NCI-H1092 (cell line): ENCODE measurements around the gene CWF19L1.
A peak's percentile ranks its signal among the peaks of the same experiment; 100 is the strongest.
"Not testable (repeated sequence)": the region's sequence is repeated elsewhere in the genome, so short reads cannot be mapped to it uniquely, and the experiment has no call there.

Experiments
- DNase-seq: peaks from one replicate; lab custom pipeline; 2025; lab: John Stamatoyannopoulos, UW

CWF19L1 gene

GRCh38 chr10:100267239-100268104, at the start of gene CWF19L1:
Gene CWF19L1 (minus strand): TSS chr10:100267638. CDS start chr10:100267593, 45 bp downstream.
- peak; percentile 44 for DNase-seq

DNA sequence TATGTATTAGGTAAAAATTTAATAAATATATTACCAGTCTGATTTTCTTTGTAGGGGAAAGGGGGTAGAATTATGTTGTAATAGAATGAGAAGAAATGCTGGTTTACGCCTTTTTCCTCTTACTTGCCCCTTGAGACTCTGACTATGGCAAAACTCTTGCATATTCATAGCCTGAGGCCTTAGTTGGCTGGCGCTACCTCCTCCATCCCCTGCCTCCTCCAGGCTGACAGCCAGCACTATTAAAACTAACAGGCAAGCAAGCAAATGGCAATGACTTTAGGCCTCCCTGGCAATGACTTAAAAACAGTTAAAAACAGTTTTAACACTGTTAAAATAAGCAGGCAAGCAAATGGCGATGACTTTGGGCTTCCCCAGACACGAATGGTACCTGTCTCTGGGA, 48.2 kb upstream of the CWF19L1 start:
- no peak for DNase-seq

DNA sequence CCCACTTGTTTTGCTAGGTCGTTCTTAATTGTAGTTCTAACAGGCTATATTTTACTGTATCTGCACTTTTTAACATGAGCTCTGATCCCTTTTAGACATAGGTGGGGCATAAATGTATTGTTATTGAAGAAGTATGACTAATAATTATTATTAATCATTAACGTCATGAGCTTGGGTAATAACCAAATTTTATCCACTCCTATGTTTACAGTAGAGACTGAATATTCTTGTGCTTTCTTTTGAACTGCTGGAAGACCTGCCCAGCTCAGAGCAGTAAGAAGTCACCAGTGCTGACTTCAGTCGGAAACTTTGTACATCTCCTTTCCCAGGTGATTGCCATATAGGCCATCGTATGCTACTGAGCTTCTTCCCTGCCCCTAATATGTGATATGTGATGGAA, 43.9 kb upstream of the CWF19L1 start:
- no peak for DNase-seq

DNA sequence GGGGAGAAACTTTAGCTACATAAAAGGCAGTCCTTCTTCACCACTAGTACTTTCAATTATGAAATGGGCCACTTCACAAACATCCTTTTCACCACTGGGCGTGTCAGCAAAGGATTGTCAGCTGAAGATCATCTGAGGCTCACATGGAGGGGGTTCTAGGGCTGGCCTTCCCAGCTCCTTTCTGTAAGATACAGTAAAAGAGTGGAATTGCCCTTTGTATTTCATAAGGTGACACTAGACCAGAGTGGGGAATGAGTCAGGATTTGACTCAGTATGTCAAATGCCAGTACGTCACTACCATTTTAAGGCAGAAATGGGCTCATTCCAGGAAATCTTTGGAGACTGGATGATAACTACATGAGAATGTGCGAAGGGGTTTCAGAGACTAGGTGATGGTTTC, 40.2 kb upstream of the CWF19L1 start:
- DNase-seq: no peak

DNA sequence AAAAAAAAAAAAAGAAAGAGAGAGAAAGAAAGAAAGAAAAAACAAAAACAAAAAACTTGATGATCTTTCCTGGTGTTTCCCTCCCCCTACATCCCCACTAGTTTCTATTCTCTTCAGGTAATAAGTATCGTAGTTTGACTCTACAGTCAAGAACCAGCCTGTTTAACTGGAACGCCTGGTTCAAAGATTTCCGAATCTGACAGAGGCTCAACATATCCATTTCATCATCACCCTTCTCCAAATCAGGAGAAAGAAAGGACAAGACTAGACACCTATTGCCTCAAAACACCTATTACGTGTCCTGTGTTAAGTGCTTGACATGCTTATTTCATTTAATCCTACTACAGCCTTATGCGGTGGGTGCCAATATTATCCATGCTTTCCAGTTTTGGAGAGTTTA, 39.4 kb upstream of the CWF19L1 start:
- DNase-seq: no peak

- DNase-seq: no peak
Observed at GRCh38 chr10:100304414-100304813, 37.0 kb upstream of the CWF19L1 start.

GRCh38 chr10:100303724-100304319, 36.4 kb upstream of the CWF19L1 start:
- DNase-seq: peak; percentile 28

- not testable (repeated sequence) for DNase-seq
Observed at GRCh38 chr10:100301123-100301522, 33.7 kb upstream of the CWF19L1 start.

DNA sequence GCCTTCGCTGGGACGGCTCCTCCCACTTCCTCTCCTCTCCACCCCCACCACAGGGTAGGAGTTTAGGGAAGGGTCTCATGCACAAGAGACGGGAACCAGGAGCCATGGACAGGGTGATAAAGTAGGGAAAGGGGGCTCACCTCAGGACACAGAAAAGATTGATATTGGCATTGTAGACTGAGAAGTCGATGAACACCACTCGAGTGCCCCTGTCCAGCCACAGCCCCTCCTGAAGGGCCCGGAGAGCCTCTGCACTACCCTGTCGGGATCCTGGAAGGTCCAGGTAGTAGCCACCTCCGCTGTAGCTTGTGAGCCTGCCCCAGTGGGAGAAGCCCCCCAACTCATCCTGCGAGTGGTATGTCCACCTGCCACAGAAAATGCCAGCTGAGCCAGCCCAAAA, 29.8 kb upstream of the CWF19L1 start:
- no peak for DNase-seq

GRCh38 chr10:100293066-100293465, 25.6 kb upstream of the CWF19L1 start:
- no peak for DNase-seq

GRCh38 chr10:100292300-100292699, 24.9 kb upstream of the CWF19L1 start:
- DNase-seq: not testable (repeated sequence)

- no peak for DNase-seq
Observed at GRCh38 chr10:100291356-100291755, 23.9 kb upstream of the CWF19L1 start.

DNA sequence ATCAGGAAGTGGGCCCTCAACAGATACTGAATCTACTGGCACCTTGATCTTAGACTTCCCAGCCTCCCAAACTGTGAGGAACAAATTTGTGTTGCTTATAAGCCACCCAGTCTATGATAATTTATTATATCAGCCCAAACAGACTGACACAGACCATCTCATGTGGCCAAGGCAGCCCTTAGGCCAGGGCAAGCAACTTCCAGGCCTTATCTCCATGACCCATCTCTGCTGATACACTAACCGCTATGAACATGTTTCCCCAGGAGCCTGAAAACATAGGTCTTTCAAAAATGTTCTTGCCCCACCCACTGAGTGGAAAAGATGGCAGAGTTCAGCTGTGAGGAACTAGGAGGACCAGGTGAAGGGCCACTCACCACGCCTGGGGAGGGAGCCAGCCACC, 22.2 kb upstream of the CWF19L1 start:
- no peak for DNase-seq

DNA sequence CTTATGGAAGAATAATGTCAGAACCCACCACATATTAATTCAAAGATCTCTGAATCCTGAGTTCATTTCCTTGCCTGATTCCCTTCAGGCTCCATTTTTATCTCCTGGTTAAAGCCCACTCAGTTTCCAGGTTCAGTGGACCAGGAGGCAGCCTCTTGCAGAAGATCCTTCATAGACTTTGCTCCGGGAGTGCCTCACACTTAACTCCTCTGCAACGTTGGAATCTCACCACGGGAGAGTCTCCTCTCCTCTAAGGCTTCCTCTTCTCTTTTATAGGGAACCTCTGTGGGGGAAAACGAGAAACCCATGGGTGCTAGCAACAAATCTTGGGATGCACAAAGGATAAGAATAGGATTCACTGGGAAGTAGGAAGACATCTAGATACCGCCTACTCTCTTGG, 20.8 kb upstream of the CWF19L1 start:
- DNase-seq: no peak

DNA sequence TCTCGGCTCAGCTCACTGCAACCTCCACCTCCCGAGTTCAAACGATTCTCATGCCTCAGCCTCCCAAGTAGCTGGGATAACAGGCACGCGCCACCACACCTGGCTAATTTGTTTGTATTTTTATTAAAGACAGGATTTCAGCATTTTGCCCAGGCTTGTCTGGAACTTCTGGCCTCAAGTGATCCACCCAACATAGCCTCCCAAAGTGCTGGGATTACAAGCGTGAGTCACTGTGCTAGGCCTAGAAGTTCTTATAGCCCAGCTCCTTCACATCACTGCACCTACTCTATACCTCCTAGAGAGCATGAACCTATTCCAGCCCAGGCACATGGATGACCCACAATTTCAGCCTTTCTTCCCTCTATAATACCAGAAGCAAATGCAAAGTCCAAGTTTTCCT, 20.3 kb upstream of the CWF19L1 start:
- DNase-seq: no peak

DNA sequence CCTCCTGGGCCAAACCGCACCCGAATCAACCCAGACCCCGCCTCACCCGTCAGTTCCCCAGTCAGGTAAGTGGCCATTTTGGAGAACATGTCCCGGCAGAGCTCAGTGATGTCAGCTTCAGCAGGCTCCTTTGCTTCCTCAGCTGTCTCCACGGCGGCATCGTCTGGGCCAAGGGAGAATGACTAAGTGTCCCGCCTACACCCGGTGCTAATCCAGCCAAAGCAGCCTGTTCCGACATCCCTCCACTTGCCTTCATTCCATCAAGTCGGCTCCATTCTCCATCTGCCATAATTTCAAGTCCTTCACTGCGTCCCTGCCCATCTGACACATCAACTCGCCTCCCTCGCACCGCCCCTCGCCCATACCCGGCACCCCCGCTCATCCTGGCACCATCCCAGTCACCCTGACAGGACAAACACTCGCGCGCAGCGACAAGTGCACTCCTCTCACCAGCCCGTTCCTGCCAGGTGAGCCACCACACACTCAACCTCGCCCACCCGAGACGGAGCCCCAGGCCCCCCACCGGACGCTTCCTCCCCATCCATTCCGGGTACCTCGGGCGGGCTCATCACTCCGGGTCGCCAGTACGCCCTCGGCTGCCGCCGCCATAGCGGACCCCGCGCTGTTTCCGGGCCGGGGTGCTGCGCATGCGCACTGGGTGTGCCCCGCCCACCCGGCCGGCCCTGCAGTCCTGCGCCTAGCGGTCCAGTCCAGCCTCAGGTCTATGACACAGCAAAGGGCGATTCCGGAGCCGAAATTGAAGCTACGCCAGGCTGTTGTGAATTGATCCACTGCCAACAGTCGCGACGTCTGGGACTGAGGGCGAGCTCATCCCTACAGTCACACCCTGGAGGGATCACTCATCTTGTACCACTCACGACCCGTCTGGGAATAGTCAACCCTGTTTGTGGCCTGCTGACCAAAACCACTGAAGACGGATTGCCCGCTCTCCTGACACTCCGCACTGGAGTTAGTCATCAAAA, 18.9 kb upstream of the CWF19L1 start, which contains the start of gene BLOC1S2:
TSS of gene BLOC1S2 (minus strand) at position 630 of the 983 bp plus-strand sequence. CDS start at position 609, 21 bp downstream.
- DNase-seq: peak; percentile 60

GRCh38 chr10:100285326-100285725, 17.9 kb upstream of the CWF19L1 start:
- DNase-seq: not testable (repeated sequence)

GRCh38 chr10:100282907-100283306, 15.5 kb upstream of the CWF19L1 start:
- no peak for DNase-seq

GRCh38 chr10:100276971-100277370, 9.5 kb upstream of the CWF19L1 start:
- DNase-seq: not testable (repeated sequence)

GRCh38 chr10:100265821-100266485, 1.5 kb downstream of the CWF19L1 start:
- no peak for DNase-seq

GRCh38 chr10:100254191-100254590, 13.2 kb downstream of the CWF19L1 start:
- no peak for DNase-seq

DNA sequence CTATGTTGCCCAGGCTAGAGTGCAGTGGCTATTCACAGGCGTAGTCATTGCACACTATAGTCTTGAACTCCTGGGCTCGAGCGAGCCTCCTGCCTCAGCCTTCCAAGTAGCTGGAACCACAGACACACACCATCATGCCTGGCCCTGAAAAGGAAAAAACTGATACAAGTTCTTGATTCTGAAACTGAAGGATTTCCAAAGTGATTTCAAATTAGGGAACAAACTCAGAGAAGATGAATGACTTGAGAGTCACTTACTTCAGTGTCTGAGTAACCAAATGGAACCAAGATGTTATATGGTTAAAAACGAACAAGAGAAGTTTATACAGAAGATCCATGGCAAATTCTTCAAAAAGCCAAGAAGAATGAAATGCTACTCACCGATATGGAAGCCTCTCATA, 14.4 kb downstream of the CWF19L1 start:
- no peak for DNase-seq
